Liver (tissue), 3 donors: Measurements from ENCODE around the gene CDC42EP3.

Experiments
- EGR1 ChIP-seq, 2 donors: IDR thresholded peaks; 2 replicates each; pipeline ENCODE4 v1.6.1; 2016 to 2018; ENCODE audit warnings: antibody characterized with exemption in 2 of 2, low read depth in 2 of 2
- FOXA1 ChIP-seq: IDR thresholded peaks from 2 replicates; pipeline ENCODE4 v1.6.1; 2016; ENCODE audit warnings: antibody characterized with exemption
- HNF4G ChIP-seq: IDR thresholded peaks from 2 replicates; pipeline ENCODE4 v1.6.1; 2016; ENCODE audit warnings: antibody characterized with exemption
- NR2F2 ChIP-seq: IDR thresholded peaks from 2 replicates; pipeline ENCODE4 v1.6.1; 2016; ENCODE audit warnings: antibody characterized with exemption
- RXRA ChIP-seq, 2 donors: IDR thresholded peaks; 2 replicates each; pipeline ENCODE4 v1.6.1; 2017 to 2018; ENCODE audit warnings: antibody characterized with exemption in 2 of 2, mild to moderate bottlenecking in 1 of 2
- SP1 ChIP-seq: IDR thresholded peaks from 2 replicates; pipeline ENCODE4 v1.6.1; 2018; ENCODE audit warnings: antibody characterized with exemption, mild to moderate bottlenecking
- YY1 ChIP-seq: IDR thresholded peaks from 2 replicates; pipeline ENCODE4 v1.6.1; 2016; ENCODE audit warnings: antibody characterized with exemption, mild to moderate bottlenecking
- TF ChIP-seq, protein P1 (sequence below): IDR thresholded peaks from 2 replicates; pipeline ENCODE4 v1.6.1; 2016; ENCODE audit warnings: antibody characterized with exemption, mild to moderate bottlenecking
- TF ChIP-seq, protein P2 (sequence below): fragments of 150-350 bp; IDR thresholded peaks from 2 replicates; pipeline ENCODE4 v1.5.1; 2017; ENCODE audit warnings: improper control_type of control experiment, low read depth, low read length; ENCODE audit not compliant: missing input control
- TF ChIP-seq, protein P3 (sequence below): IDR thresholded peaks from 2 replicates; pipeline ENCODE4 v1.6.1; 2016; ENCODE audit warnings: antibody characterized with exemption
- TF ChIP-seq, protein P4 (sequence below): IDR thresholded peaks from 2 replicates; pipeline ENCODE4 v1.6.1; 2016; ENCODE audit warnings: antibody characterized with exemption
- TF ChIP-seq, protein P5 (sequence below): IDR thresholded peaks from 2 replicates; pipeline ENCODE4 v1.6.1; 2016; ENCODE audit warnings: antibody characterized with exemption
- donor health status: healthy.
- donor health status: healthy.

DNA sequence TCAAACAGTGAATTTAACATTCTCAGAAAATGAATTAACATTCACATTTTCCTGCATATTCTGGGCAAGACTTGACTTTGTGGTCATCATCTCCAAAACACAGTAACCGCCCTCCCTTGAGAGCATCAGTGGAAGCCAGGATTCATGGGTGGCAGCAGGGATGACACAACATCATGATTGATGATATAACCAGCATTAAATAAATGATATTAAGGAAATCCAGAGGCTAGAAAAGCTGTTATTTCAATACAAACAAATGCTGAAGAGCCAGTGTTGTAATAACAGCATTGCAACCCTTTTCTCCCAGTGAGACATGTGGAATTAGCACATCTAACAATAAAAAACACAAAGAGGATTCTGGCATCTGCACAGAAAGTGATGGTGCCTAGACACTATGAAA lies 41.1 kb downstream of the CDC42EP3 start:
- TF ChIP-seq, protein P1, sequence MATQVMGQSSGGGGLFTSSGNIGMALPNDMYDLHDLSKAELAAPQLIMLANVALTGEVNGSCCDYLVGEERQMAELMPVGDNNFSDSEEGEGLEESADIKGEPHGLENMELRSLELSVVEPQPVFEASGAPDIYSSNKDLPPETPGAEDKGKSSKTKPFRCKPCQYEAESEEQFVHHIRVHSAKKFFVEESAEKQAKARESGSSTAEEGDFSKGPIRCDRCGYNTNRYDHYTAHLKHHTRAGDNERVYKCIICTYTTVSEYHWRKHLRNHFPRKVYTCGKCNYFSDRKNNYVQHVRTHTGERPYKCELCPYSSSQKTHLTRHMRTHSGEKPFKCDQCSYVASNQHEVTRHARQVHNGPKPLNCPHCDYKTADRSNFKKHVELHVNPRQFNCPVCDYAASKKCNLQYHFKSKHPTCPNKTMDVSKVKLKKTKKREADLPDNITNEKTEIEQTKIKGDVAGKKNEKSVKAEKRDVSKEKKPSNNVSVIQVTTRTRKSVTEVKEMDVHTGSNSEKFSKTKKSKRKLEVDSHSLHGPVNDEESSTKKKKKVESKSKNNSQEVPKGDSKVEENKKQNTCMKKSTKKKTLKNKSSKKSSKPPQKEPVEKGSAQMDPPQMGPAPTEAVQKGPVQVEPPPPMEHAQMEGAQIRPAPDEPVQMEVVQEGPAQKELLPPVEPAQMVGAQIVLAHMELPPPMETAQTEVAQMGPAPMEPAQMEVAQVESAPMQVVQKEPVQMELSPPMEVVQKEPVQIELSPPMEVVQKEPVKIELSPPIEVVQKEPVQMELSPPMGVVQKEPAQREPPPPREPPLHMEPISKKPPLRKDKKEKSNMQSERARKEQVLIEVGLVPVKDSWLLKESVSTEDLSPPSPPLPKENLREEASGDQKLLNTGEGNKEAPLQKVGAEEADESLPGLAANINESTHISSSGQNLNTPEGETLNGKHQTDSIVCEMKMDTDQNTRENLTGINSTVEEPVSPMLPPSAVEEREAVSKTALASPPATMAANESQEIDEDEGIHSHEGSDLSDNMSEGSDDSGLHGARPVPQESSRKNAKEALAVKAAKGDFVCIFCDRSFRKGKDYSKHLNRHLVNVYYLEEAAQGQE = no peak
- TF ChIP-seq RXRA (IDR thresholded peaks at IDR 0.05) (no peak), YY1 (no peak), EGR1 (IDR thresholded peaks at IDR 0.05; ENCODE audit: low read depth in 2 of 2) (no peak), SP1 (no peak), FOXA1 (no peak), NR2F2 (no peak), HNF4G (no peak)
- TF ChIP-seq, protein P2, sequence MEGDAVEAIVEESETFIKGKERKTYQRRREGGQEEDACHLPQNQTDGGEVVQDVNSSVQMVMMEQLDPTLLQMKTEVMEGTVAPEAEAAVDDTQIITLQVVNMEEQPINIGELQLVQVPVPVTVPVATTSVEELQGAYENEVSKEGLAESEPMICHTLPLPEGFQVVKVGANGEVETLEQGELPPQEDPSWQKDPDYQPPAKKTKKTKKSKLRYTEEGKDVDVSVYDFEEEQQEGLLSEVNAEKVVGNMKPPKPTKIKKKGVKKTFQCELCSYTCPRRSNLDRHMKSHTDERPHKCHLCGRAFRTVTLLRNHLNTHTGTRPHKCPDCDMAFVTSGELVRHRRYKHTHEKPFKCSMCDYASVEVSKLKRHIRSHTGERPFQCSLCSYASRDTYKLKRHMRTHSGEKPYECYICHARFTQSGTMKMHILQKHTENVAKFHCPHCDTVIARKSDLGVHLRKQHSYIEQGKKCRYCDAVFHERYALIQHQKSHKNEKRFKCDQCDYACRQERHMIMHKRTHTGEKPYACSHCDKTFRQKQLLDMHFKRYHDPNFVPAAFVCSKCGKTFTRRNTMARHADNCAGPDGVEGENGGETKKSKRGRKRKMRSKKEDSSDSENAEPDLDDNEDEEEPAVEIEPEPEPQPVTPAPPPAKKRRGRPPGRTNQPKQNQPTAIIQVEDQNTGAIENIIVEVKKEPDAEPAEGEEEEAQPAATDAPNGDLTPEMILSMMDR = no peak
- TF ChIP-seq, protein P3, sequence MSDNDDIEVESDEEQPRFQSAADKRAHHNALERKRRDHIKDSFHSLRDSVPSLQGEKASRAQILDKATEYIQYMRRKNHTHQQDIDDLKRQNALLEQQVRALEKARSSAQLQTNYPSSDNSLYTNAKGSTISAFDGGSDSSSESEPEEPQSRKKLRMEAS = no peak
- TF ChIP-seq, protein P4, sequence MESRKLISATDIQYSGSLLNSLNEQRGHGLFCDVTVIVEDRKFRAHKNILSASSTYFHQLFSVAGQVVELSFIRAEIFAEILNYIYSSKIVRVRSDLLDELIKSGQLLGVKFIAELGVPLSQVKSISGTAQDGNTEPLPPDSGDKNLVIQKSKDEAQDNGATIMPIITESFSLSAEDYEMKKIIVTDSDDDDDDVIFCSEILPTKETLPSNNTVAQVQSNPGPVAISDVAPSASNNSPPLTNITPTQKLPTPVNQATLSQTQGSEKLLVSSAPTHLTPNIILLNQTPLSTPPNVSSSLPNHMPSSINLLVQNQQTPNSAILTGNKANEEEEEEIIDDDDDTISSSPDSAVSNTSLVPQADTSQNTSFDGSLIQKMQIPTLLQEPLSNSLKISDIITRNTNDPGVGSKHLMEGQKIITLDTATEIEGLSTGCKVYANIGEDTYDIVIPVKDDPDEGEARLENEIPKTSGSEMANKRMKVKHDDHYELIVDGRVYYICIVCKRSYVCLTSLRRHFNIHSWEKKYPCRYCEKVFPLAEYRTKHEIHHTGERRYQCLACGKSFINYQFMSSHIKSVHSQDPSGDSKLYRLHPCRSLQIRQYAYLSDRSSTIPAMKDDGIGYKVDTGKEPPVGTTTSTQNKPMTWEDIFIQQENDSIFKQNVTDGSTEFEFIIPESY = no peak
- TF ChIP-seq, protein P5, sequence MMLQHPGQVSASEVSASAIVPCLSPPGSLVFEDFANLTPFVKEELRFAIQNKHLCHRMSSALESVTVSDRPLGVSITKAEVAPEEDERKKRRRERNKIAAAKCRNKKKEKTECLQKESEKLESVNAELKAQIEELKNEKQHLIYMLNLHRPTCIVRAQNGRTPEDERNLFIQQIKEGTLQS = no peak
